Testis (tissue), 2 donors: Measurements from ENCODE around the gene ARHGAP30.

ENCODE experiments used
- CTCF ChIP-seq, 3 experiments: fragments of 450-650 bp in 2 of 3; fragments of 200-600 bp in 1 of 3; sonication (generic) in 1 of 3; IDR thresholded peaks; one replicate each; pipeline ENCODE4 v1.5.1; 2016 to 2019; ENCODE audit warnings: antibody characterized with exemption in 3 of 3, mild to moderate bottlenecking in 2 of 3, moderate library complexity in 1 of 3
- POLR2A ChIP-seq: fragments of 450-650 bp; IDR thresholded peaks from one replicate; pipeline ENCODE4 v1.6.1; 2017; ENCODE audit warnings: antibody characterized with exemption, mild to moderate bottlenecking, moderate library complexity

DNA sequence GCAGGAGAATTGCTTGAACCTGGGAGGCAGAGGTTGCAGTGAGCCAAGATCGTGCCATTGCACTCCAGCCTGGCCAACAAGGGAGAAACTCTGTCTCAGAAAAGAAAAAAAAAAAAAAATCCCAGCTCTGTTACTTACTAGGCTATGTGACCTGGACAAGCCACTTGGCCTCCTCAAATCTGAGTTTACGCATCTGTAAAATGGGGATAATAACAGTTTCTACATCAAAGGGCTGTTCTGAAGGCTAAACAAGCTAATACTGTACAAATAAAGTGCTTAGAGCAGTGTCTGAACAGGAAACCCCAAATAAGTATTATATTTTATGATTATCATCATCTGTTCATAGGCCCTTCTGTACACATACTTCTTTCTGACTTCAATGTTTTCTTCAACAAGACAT is 62.3 kb downstream of the ARHGAP30 start:
- no peak for TF ChIP-seq CTCF (IDR thresholded peaks at IDR 0.05)
- TF ChIP-seq POLR2A = no peak
